ENCODE measurements around the gene LCN9.

GRCh38 chr9:135647884-135648283 is 15.2 kb upstream of the LCN9 start:
- TF ChIP-seq CTCF (IDR thresholded peaks at IDR 0.05) (no peak), CBFB (CRISPR knock-in tag; IDR thresholded peaks at IDR 0.05; ENCODE audit: low read depth) (no peak), MAX (CRISPR knock-in tag; IDR thresholded peaks at IDR 0.05) (no peak), FOXK1 (CRISPR knock-in tag; IDR thresholded peaks at IDR 0.05) (no peak)

Measured in WTC11 (cell line).